Peyer's patch (tissue), 4 donors: ENCODE data around the gene RBM5.

Experiments
- POLR2A ChIP-seq, 2 donors: fragments of 450-650 bp; IDR thresholded peaks; one replicate each; pipeline ENCODE4 v1.5.1; 2017; ENCODE audit warnings: antibody characterized with exemption in 2 of 2, mild to moderate bottlenecking in 2 of 2, moderate library complexity in 2 of 2
- TF ChIP-seq, protein P1 (sequence below), 6 experiments: fragments of 450-650 bp in 4 of 6; fragments of 200-600 bp in 2 of 6; sonication (generic) in 1 of 6; IDR thresholded peaks; one replicate each; pipeline ENCODE4 v1.5.1; 2017 to 2019; ENCODE audit warnings: antibody characterized with exemption in 6 of 6, mild to moderate bottlenecking in 3 of 6, moderate library complexity in 1 of 6

DNA sequence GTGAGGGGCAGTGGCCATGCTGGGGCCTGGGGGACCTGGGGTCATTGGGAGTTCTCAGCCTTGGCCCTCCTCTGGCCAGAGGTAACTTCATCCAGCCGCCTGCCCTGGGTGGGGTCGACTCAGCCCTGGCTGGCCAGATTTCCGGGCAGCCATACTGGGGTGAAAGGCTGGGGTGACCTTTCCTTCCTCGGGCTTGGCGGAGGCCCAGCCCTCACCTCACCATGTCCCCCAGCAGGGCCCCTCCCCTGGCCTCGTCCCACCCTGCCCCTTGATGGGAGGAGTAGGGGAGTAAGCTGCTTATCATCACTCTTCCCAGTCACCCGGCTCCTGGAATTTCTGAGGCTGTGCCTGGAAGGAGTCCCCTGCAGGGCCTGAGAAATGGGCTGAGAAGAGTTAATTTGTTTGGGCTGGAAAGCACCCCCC, 71.9 kb downstream of the RBM5 start:
- TF ChIP-seq, protein P1, sequence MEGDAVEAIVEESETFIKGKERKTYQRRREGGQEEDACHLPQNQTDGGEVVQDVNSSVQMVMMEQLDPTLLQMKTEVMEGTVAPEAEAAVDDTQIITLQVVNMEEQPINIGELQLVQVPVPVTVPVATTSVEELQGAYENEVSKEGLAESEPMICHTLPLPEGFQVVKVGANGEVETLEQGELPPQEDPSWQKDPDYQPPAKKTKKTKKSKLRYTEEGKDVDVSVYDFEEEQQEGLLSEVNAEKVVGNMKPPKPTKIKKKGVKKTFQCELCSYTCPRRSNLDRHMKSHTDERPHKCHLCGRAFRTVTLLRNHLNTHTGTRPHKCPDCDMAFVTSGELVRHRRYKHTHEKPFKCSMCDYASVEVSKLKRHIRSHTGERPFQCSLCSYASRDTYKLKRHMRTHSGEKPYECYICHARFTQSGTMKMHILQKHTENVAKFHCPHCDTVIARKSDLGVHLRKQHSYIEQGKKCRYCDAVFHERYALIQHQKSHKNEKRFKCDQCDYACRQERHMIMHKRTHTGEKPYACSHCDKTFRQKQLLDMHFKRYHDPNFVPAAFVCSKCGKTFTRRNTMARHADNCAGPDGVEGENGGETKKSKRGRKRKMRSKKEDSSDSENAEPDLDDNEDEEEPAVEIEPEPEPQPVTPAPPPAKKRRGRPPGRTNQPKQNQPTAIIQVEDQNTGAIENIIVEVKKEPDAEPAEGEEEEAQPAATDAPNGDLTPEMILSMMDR (IDR thresholded peaks at IDR 0.05) = no peak
- no peak for TF ChIP-seq POLR2A (IDR thresholded peaks at IDR 0.05)
